Neutrophil (primary cell): ENCODE results near the gene MN1.

Experiments
- H3K27ac ChIP-seq: fragments of 200-600 bp; sonication (generic); 2 replicates; pipeline ENCODE4 v1.5.1; 2016; ENCODE audit warnings: mild to moderate bottlenecking, moderate library complexity
- H3K27me3 ChIP-seq: fragments of 200-600 bp; sonication (generic); 2 replicates; pipeline ENCODE4 v1.6.0; 2016; ENCODE audit warnings: mild to moderate bottlenecking
- H3K36me3 ChIP-seq: fragments of 200-600 bp; sonication (generic); 2 replicates; pipeline ENCODE4 v1.5.1; 2017
- H3K4me1 ChIP-seq, 2 experiments: fragments of 200-600 bp in 1 of 2; sonication (generic) in 1 of 2; 1 replicate in 1 of 2; 2 replicates in 1 of 2; pipeline versions ENCODE4 v1.5.1 to v1.6.1; 2013 to 2016; ENCODE audit warnings: low read depth in 1 of 2, low read length in 1 of 2, mild to moderate bottlenecking in 1 of 2, moderate library complexity in 1 of 2; ENCODE audit not compliant: control insufficient read depth in 1 of 2, insufficient read depth in 1 of 2
- H3K4me3 ChIP-seq, 2 experiments: fragments of 200-600 bp in 1 of 2; sonication (generic) in 1 of 2; 1 replicate in 1 of 2; 2 replicates in 1 of 2; pipeline ENCODE4 v1.5.1; 2013 to 2016; ENCODE audit warnings: low read depth in 1 of 2, low read length in 1 of 2, mild to moderate bottlenecking in 1 of 2, moderate library complexity in 1 of 2
- H3K9me3 ChIP-seq: fragments of 200-600 bp; sonication (generic); 2 replicates; pipeline ENCODE4 v1.5.1; 2016
- TF ChIP-seq, protein P1 (sequence below): fragments of 200-600 bp; sonication (generic); IDR thresholded peaks from 2 replicates; pipeline ENCODE4 v1.5.1; 2016; ENCODE audit warnings: antibody characterized with exemption

MN1 gene

DNA sequence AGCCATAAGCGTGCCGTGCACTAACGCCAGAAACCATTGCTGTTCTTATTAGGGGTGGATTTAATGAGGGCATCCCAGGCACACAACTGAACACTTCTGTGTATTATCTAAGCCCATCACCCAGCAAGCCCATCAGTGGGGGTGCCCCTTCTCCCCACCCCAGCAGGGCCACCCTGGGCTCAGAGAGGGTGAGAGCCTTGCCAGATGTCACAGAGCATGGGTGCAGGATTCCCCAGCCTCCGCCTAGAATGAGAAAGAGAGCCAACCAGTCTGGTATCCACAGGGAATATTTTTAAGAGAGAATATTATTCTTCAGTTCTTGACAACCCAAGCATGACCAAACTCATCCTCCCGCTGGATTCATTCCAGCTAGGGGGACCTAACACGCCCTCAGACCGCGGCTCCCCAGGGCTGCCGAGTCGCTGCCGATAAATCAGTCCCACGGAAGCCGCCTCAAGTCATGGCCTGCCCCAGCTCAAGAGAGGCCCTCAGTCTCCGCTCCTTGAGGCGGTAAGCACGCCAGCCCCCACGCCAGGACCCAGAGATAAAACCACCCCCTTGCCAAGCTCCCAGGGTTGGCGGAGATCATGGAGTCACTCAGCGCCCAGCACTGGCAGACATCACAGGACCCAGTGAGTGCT, 47.2 kb downstream of the MN1 start:
- no peaks in the 10 kb centered on the region for H3K36me3 ChIP-seq
- no peaks in the 10 kb centered on the region for H3K9me3 ChIP-seq
- no peaks in the 10 kb centered on the region for H3K4me1 ChIP-seq
- TF ChIP-seq, protein P1, sequence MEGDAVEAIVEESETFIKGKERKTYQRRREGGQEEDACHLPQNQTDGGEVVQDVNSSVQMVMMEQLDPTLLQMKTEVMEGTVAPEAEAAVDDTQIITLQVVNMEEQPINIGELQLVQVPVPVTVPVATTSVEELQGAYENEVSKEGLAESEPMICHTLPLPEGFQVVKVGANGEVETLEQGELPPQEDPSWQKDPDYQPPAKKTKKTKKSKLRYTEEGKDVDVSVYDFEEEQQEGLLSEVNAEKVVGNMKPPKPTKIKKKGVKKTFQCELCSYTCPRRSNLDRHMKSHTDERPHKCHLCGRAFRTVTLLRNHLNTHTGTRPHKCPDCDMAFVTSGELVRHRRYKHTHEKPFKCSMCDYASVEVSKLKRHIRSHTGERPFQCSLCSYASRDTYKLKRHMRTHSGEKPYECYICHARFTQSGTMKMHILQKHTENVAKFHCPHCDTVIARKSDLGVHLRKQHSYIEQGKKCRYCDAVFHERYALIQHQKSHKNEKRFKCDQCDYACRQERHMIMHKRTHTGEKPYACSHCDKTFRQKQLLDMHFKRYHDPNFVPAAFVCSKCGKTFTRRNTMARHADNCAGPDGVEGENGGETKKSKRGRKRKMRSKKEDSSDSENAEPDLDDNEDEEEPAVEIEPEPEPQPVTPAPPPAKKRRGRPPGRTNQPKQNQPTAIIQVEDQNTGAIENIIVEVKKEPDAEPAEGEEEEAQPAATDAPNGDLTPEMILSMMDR: no peak
- H3K4me3 ChIP-seq: no peak overlapping the region
- H3K27me3 ChIP-seq: peaks cover 9% of the 10 kb centered on the region
- no peak overlapping the region for H3K27ac ChIP-seq

DNA sequence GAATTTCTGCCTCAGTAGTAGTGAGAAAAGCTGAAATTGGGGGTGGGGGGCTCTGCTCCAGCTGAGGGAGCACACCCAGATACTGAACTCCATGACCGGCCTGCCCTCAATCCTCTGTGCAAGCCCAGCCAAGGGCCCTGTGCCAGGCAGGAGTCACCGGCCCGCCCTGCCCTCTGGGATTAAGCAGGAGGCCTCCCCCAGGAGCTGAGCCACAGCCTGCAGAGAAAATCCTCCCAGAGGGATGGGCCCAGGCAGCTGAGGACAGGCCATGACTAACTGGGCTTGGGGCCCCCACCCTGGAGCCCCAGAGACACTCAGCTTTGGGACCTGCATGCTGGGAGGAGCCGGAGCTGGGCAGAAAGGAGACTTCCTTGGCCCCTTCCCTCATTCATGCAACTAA, 48.8 kb downstream of the MN1 start:
- TF ChIP-seq, protein P1: no peak
- H3K27me3 ChIP-seq: peaks cover 25% of the 10 kb centered on the region
- no peaks in the 10 kb centered on the region for H3K4me1 ChIP-seq

DNA sequence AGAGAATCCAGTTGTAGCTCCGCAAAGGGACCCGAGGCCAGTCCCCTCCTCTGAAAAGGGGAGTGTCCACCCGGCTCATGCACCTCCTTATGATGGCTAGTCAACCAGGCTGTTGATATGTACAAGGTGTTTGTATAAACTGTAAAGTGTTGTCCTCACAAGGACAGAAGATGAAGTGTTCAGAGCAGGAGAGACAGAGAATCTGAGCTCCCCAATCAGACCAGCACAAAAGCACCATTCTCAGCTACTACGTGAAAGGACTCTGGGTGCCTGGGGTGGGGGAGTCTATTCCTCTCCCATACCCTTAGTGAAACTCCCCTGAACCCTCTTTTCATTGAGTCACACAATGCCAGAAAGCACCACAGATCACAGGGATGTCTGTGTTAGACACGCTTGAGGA, 49.4 kb downstream of the MN1 start:
- TF ChIP-seq, protein P1: no peak
- no peak overlapping the region for H3K27ac ChIP-seq
- H3K4me3 ChIP-seq: no peak overlapping the region
- no peaks in the 10 kb centered on the region for H3K9me3 ChIP-seq
- H3K27me3 ChIP-seq: peaks cover 25% of the 10 kb centered on the region
- no peaks in the 10 kb centered on the region for H3K4me1 ChIP-seq
- no peaks in the 10 kb centered on the region for H3K36me3 ChIP-seq

More for the DNA sequence above, 48.8 kb downstream of the MN1 start:
- Histone ChIP-seq H3K9me3 (no peaks in the 10 kb centered on the region), H3K27ac (no peak overlapping the region), H3K36me3 (no peaks in the 10 kb centered on the region), H3K4me3 (no peak overlapping the region)

DNA sequence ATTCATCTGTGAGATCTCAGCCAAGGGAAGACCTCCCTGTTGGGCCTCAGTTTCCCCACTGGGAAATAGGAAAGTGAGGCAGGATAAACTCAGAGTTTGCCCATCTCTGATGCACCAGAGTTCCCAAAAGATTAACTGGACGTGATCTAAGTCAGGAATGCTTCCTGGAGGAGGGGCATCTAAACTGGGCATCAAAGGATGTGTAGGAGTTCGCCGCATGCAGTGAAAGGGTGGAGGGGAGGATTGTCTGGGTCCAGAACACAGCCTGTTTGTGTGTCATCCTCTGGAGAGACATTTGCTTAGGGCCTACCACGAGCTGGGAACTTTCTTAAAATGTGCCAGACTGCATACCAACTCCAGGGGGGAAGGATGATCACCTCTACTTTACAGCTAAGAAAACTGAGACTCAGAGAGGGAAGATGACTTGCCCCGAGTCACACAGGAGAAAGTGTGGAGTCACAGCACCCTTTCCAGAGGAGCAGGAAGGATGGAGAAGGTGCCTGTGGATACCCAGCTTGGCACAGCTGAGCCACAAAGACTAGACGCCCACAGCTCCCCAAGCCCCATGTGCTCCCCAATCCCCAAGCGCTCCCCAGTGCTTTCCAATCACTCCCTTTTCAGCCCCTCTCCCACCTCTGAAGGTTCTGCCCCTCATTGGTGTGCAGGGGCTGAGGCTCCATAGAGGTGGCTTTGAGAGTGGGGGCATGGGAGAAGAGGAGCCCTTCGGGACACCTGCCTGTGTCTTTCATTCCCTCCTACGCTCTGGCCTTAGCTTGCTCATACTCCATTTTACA, 50.1 kb downstream of the MN1 start:
- H3K4me1 ChIP-seq: no peaks in the 10 kb centered on the region
- H3K36me3 ChIP-seq: no peaks in the 10 kb centered on the region
- TF ChIP-seq, protein P1: no peak
- H3K27me3 ChIP-seq: peaks cover 25% of the 10 kb centered on the region
- no peaks in the 10 kb centered on the region for H3K9me3 ChIP-seq
- no peak overlapping the region for H3K4me3 ChIP-seq
- H3K27ac ChIP-seq: no peak overlapping the region

DNA sequence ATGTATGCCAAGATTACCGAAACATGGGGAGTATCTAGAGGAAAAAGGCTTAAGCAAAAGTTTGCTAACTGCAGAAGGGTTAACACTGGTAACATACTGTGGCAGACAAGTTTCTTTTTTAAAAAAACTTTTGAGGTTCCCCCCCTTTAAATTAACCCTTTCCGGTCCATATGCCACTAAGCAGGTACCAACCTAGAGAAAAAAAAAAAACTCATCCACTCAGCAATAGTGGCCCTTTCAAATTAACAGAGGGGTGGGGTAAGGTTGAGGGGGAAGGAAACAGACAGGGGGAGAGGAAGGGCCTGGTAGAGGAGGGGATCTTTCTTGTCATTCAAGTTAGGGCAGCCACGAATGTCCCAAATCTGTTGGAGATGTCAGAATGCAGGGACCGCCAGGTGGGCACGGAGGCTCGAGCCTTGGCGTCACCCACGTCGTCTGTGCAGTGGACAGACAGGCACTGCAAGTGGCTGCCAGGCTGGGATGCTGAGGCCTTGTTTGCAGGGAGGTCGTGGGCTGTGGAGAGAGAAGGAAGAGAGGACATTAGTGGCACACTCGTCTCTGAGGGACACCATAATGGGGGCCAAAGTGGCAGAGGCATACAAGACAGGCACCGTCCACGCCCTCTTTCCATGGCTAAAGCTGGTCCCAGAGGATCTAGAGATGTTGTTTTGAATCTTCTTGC, 50.8 kb downstream of the MN1 start:
- H3K36me3 ChIP-seq: no peaks in the 10 kb centered on the region
- no peak overlapping the region for H3K27ac ChIP-seq
- TF ChIP-seq, protein P1: no peak
- no peaks in the 10 kb centered on the region for H3K9me3 ChIP-seq
- peaks cover 25% of the 10 kb centered on the region for H3K27me3 ChIP-seq
- no peak overlapping the region for H3K4me3 ChIP-seq
- H3K4me1 ChIP-seq: no peaks in the 10 kb centered on the region
